Neuronal stem cell (in vitro differentiated cells): Measurements from ENCODE around the gene RALB.

ENCODE experiments used
- DNase-seq: peaks from one replicate; pipeline ENCODE4 v3.0.0-alpha.2; 2013; ENCODE audit warnings: low spot score
- H2AFZ ChIP-seq: one replicate; pipeline ENCODE4 v1.6.1; 2013; ENCODE audit warnings: mild to moderate bottlenecking, low read length, inconsistent platforms
- H2AK5ac ChIP-seq: 2 replicates; pipeline ENCODE4 v1.6.1; 2013; ENCODE audit warnings: low read depth, mild to moderate bottlenecking, inconsistent platforms, low read length, moderate library complexity, mixed read lengths
- H2BK120ac ChIP-seq: 2 replicates; pipeline ENCODE4 v1.6.1; 2013; ENCODE audit warnings: low read depth, mild to moderate bottlenecking, inconsistent platforms, low read length, moderate library complexity, mixed read lengths
- H2BK12ac ChIP-seq: one replicate; pipeline ENCODE4 v1.6.1; 2013; ENCODE audit warnings: low read length, inconsistent platforms
- H2BK15ac ChIP-seq: 2 replicates; pipeline ENCODE4 v1.6.1; 2013; ENCODE audit warnings: mild to moderate bottlenecking, low read length, inconsistent platforms, mixed read lengths
- H2BK5ac ChIP-seq: one replicate; pipeline ENCODE4 v1.6.1; 2013; ENCODE audit warnings: inconsistent platforms, mild to moderate bottlenecking, low read length, moderate library complexity
- H3K14ac ChIP-seq: one replicate; pipeline ENCODE4 v1.6.1; 2013; ENCODE audit warnings: low read length, inconsistent platforms
- H3K18ac ChIP-seq: 2 replicates; pipeline ENCODE4 v1.6.1; 2013; ENCODE audit warnings: low read length, inconsistent platforms
- H3K23ac ChIP-seq: 2 replicates; pipeline ENCODE4 v1.6.1; 2013; ENCODE audit warnings: low read depth, mild to moderate bottlenecking, mixed read lengths, low read length, inconsistent platforms; ENCODE audit not compliant: poor library complexity
- H3K27ac ChIP-seq: replicated peaks from 3 replicates; pipeline ENCODE4 v1.5.1; 2013; ENCODE audit warnings: low read length, inconsistent platforms
- H3K27me3 ChIP-seq, 3 experiments: 2 replicates each; pipeline ENCODE4 v1.6.1; 2013; ENCODE audit warnings: low read length in 3 of 3, mild to moderate bottlenecking in 2 of 3, inconsistent platforms in 1 of 3, low read depth in 1 of 3, mixed read lengths in 1 of 3, moderate library complexity in 1 of 3; ENCODE audit not compliant: control insufficient read depth in 3 of 3, insufficient read depth in 3 of 3
- H3K36me3 ChIP-seq, 2 donors: replicated peaks in 1 of 2; 2 replicates each; pipeline ENCODE4 v1.6.1; 2013; ENCODE audit warnings: low read length in 2 of 2; ENCODE audit not compliant: control insufficient read depth in 2 of 2, insufficient read depth in 2 of 2
- H3K4ac ChIP-seq: 2 replicates; pipeline ENCODE4 v1.6.1; 2013; ENCODE audit warnings: inconsistent platforms, mild to moderate bottlenecking, low read length, moderate library complexity
- H3K4me1 ChIP-seq, 2 donors: 1 replicate in 1 of 2; 2 replicates in 1 of 2; pipeline ENCODE4 v1.6.1; 2013; ENCODE audit warnings: low read length in 2 of 2, low read depth in 1 of 2; ENCODE audit not compliant: control insufficient read depth in 2 of 2, insufficient read depth in 1 of 2
- H3K4me2 ChIP-seq: one replicate; pipeline ENCODE4 v1.6.1; 2013; ENCODE audit warnings: mild to moderate bottlenecking, low read length, inconsistent platforms; ENCODE audit not compliant: insufficient read depth, poor library complexity, severe bottlenecking
- H3K4me3 ChIP-seq, 2 donors: 2 replicates each; pipeline ENCODE4 v1.5.1; 2013; ENCODE audit warnings: low read length in 2 of 2, mild to moderate bottlenecking in 2 of 2, inconsistent platforms in 1 of 2, moderate library complexity in 1 of 2
- H3K79me1 ChIP-seq: one replicate; pipeline ENCODE4 v1.6.1; 2013; ENCODE audit warnings: low read depth, mild to moderate bottlenecking, inconsistent platforms, low read length, moderate library complexity
- H3K9ac ChIP-seq: one replicate; pipeline ENCODE4 v1.6.1; 2013; ENCODE audit warnings: mild to moderate bottlenecking, low read depth, low read length, inconsistent platforms; ENCODE audit not compliant: poor library complexity
- H3K9me3 ChIP-seq, 2 donors: replicated peaks in 1 of 2; 2 replicates each; pipeline versions ENCODE3 to v1.6.1; 2013; ENCODE audit warnings: low read length in 2 of 2, mild to moderate bottlenecking in 2 of 2, inconsistent platforms in 1 of 2, low read depth in 1 of 2, mixed read lengths in 1 of 2, moderate library complexity in 1 of 2; ENCODE audit not compliant: control insufficient read depth in 2 of 2, insufficient read depth in 1 of 2
- H4K8ac ChIP-seq: one replicate; pipeline ENCODE4 v1.6.1; 2013; ENCODE audit warnings: low read depth, mild to moderate bottlenecking, inconsistent platforms, low read length, moderate library complexity
- H4K91ac ChIP-seq: one replicate; pipeline ENCODE4 v1.6.1; 2013; ENCODE audit warnings: low read length, low read depth, mild to moderate bottlenecking, inconsistent platforms; ENCODE audit not compliant: poor library complexity
- WGBS, 2 donors: extraction: QIAGEN DNeasy Blood & Tissue Kit; methylation state at CpG; one replicate each; pipeline ENCODE4 v1.1.7; 2013; ENCODE audit warnings: missing lambda C conversion rate in 2 of 2, mixed read lengths in 1 of 2; ENCODE audit not compliant: insufficient read length in 2 of 2, insufficient replicate concordance in 1 of 2; ENCODE audit errors: extremely low coverage in 2 of 2; 5-methylcytosine and 5-hydroxymethylcytosine counted together

RALB gene

DNA sequence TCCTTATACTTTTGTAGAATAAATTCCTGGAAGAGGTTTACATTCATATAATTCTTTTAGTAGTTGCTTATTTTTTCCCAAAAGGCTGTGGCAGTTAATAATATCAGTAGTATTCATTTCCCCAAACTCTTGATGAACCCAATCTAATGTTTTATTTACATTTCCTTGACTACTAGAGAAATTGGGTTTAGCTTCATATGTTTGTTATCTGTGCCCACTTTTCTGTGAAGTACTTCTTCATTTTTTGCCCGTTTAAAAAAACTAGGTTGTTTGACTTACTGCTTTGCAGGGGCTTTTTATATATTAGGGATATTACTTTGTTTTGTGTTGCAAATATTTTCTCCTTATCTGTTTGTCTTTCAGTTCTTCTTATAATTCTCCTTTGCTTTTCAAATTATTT, 17.2 kb downstream of the RALB start:
- no peak for DNase-seq
- no peak overlapping the region for H3K27ac ChIP-seq
- H3K4me2 ChIP-seq, result no peak overlapping the region

DNA sequence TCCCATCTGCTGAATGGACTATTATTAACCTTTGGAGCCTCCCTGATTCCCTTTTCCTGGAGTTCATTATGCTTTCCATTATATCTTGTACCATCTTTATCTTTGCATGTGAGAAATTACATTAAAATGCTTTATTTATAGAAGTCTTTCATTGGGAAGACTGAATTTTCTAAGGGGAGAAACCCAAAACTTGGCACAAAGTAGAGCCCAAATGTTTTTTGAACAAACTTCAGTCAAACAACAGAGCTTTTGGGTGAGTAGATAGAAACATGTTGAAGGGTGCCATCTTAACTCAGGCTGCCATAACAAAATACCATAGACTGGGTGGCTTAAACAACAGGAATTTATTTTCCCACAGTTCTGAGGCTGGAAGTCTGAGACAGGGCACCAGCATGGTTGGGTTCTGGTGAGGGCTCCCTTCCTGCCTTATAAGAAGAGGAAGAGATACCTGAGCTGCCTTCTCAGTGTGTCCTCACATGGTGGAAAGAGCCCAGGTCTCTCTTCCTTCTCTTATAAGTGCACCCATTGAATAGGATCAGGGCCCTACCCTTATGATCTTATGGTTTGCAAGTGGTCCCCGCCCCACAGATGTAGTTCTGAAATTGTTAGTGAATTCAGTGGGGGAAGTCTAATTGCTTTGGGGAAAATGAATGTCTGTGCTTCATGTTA, 19.2 kb downstream of the RALB start:
- Histone ChIP-seq H3K4me2 (no peak overlapping the region), H3K4me1 (no peaks in the 10 kb centered on the region), H3K4ac (no peak overlapping the region), H3K9me3 (peaks cover 2 to 10% of the 10 kb centered on the region in 2 donors), H3K27ac (no peak overlapping the region), H3K23ac (no peak overlapping the region), H4K8ac (no peak overlapping the region), H3K27me3 (no peaks in the 10 kb centered on the region), H4K91ac (no peak overlapping the region), H2BK12ac (no peak overlapping the region), H3K9ac (no peak overlapping the region), H3K18ac (no peak overlapping the region), H2BK15ac (no peak overlapping the region), H2AFZ (no peak overlapping the region), H2BK5ac (no peak overlapping the region), H3K14ac (no peak overlapping the region), H3K36me3 (peaks cover 0 to 1% of the 10 kb centered on the region in 2 donors), H3K4me3 (no peak overlapping the region), H3K79me1 (peaks cover 3% of the 10 kb centered on the region), H2AK5ac (no peak overlapping the region), H2BK120ac (no peak overlapping the region)
- no peak for DNase-seq
- WGBS, 2 donors, result no CpG with 5 or more reads among the region's 1 CpG

More for the DNA sequence above, 17.2 kb downstream of the RALB start:
- H3K9me3 ChIP-seq, result peaks cover 0 to 5% of the 10 kb centered on the region in 2 donors
- no peak overlapping the region for H2AK5ac ChIP-seq
- no peak overlapping the region for H3K23ac ChIP-seq
- H2BK120ac ChIP-seq, result no peak overlapping the region
- no peak overlapping the region for H2BK5ac ChIP-seq
- no peak overlapping the region for H2AFZ ChIP-seq
- whole genome bisulfite sequencing, 2 donors, result no CpG with 5 or more reads among the region's 1 CpG
- H3K4me3 ChIP-seq, result no peak overlapping the region
- no peak overlapping the region for H4K8ac ChIP-seq
- no peak overlapping the region for H3K9ac ChIP-seq
- H2BK12ac ChIP-seq, result no peak overlapping the region
- no peak overlapping the region for H3K14ac ChIP-seq
- no peaks in the 10 kb centered on the region for H3K79me1 ChIP-seq
- no peaks in the 10 kb centered on the region for H3K27me3 ChIP-seq
- no peaks in the 10 kb centered on the region for H3K4me1 ChIP-seq
- no peak overlapping the region for H4K91ac ChIP-seq
- H3K36me3 ChIP-seq, result peaks cover 0 to 1% of the 10 kb centered on the region in 2 donors
- H2BK15ac ChIP-seq, result no peak overlapping the region
- no peak overlapping the region for H3K4ac ChIP-seq
- no peak overlapping the region for H3K18ac ChIP-seq

DNA sequence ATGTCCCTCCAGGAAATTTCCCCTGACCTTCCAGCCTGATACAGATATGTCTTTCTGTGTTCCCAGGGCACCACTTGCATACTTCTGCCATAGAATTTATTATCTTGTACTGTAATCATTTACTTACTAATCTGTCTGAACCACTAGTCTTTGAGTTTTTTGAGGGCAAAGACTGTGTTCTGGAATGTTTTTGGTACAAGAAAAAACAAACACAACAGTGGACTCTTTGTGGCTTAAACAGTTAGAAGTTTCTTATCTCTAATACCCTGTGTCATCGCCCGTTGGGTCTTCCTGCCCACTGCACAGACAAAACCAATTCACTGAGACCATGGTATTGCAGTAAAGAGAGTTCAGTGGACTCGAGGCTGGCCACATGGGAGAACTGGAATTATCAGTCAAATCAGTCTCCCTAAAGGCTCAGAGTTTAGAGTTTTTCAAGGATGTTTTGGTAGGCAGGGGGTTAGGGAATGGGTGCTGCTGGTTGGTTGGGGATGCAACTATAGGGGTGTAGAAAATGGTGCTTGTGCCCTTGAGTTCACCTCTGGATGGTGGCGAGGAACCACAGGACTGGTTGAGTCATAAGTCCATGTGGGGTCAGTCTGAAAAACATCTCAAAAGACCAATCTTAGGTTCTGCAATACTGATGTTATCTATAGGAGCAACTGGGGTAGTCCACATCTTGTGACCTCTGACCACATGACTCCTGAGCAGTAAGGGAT, 20.3 kb downstream of the RALB start:
- Histone ChIP-seq H3K79me1 (peaks cover 3% of the 10 kb centered on the region), H2BK120ac (no peak overlapping the region), H4K91ac (no peak overlapping the region), H3K36me3 (peaks cover 0 to 6% of the 10 kb centered on the region in 2 donors), H3K18ac (no peak overlapping the region), H2BK15ac (no peak overlapping the region), H3K14ac (no peak overlapping the region), H2AFZ (no peak overlapping the region), H3K4me1 (peaks cover 0 to 5% of the 10 kb centered on the region in 2 donors), H3K4ac (no peak overlapping the region), H2AK5ac (no peak overlapping the region), H3K4me3 (no peak overlapping the region), H3K23ac (no peak overlapping the region), H3K4me2 (no peak overlapping the region), H3K9me3 (peaks cover 10 to 11% of the 10 kb centered on the region in 2 donors), H2BK12ac (no peak overlapping the region), H4K8ac (no peak overlapping the region), H3K27me3 (no peaks in the 10 kb centered on the region), H3K27ac (no peak overlapping the region), H3K9ac (no peak overlapping the region), H2BK5ac (no peak overlapping the region)
- WGBS, 2 donors, result no CpG with 5 or more reads among the region's 4 CpGs
- DNase-seq, result no peak

GRCh38 chr2:120275617-120276400, 23.2 kb downstream of the RALB start:
- no peak overlapping the region for H3K27ac ChIP-seq
- no CpG with 5 or more reads among the region's 8 CpGs for WGBS, 2 donors

More at GRCh38 chr2:120275617-120276400, 23.2 kb downstream of the RALB start:
- Histone ChIP-seq H3K9me3 (peaks cover 11 to 13% of the 10 kb centered on the region in 2 donors), H4K8ac (no peak overlapping the region), H3K4me3 (no peak overlapping the region), H2AFZ (no peak overlapping the region), H3K79me1 (peaks cover 3% of the 10 kb centered on the region), H3K36me3 (peaks cover 8 to 10% of the 10 kb centered on the region in 2 donors), H2BK12ac (no peak overlapping the region), H3K23ac (no peak overlapping the region), H3K27me3 (no peaks in the 10 kb centered on the region), H3K4ac (no peak overlapping the region), H4K91ac (no peak overlapping the region), H3K9ac (no peak overlapping the region), H3K18ac (no peak overlapping the region), H3K14ac (no peak overlapping the region), H3K4me1 (peaks cover 0 to 19% of the 10 kb centered on the region in 2 donors), H2BK15ac (no peak overlapping the region), H2AK5ac (no peak overlapping the region), H3K4me2 (no peak overlapping the region), H2BK120ac (no peak overlapping the region), H2BK5ac (no peak overlapping the region)
- no peak for DNase-seq
